ENCODE data around the gene PPP1R1C.

The PPP1R1C gene

DNA sequence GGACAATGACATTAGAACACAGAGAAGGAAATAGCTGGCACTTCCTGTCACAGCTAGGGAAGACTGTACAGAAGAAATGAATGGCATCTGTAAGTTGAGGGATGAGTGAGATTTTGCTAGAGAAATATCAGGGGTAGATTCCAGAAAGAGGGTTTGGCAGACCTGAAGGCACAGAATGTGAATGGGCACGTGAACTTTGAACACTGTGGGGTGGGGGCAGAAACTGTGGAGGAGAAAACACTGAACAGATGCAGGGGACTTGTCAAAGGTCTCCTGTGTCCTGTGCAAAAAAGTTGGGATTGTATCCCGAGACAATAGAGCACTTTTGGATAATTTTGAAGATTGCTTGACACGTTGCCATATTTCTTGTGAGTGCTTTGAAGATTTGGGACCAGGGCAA lies 88.0 kb downstream of the PPP1R1C start:
- H3K4me1 ChIP-seq (ENCODE audit: control insufficient read depth in 2 of 2, insufficient read depth in 2 of 2, low read length in 2 of 2), result peaks cover 4 to 8% of the 10 kb centered on the region in 2 donors
- H3K4me3 ChIP-seq (ENCODE audit: low read length in 2 of 2), result no peak overlapping the region
- no peaks in the 10 kb centered on the region for H3K27me3 ChIP-seq (ENCODE audit: control insufficient read depth in 2 of 2, insufficient read depth in 2 of 2, low read length in 2 of 2)
- no peaks in the 10 kb centered on the region for H3K9me3 ChIP-seq (ENCODE audit: control insufficient read depth in 2 of 2, low read length in 2 of 2)
- no peak overlapping the region for H3K27ac ChIP-seq (ENCODE audit: low read depth in 2 of 2, low read length in 2 of 2)
- H3K36me3 ChIP-seq (ENCODE audit: control insufficient read depth in 2 of 2, insufficient read depth in 2 of 2, low read length in 2 of 2), result no peaks in the 10 kb centered on the region
- H3K9ac ChIP-seq (ENCODE audit: low read depth in 1 of 2, low read length in 2 of 2), result no peak overlapping the region

DNA sequence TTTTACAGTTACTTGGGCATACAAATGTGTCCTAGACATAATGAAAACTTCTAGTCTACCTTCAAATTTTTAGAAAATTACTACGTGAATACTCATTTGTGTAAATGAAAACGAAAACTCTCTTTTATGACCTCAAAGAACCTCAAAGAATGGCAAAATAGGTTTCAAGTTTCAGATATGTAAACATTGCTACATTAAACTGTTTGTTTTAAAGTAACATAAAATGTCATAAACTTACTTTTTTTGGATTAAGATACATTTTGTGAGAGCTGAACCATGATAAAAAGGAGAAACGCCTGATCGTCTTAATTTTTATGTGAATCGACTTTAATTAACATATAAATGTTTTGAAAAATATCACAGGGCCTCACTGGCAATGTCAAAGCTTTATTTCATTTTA lies 91.4 kb downstream of the PPP1R1C start:
- Histone ChIP-seq H3K27ac (ENCODE audit: low read depth in 2 of 2, low read length in 2 of 2) (no peak overlapping the region), H3K4me1 (ENCODE audit: control insufficient read depth in 2 of 2, insufficient read depth in 2 of 2, low read length in 2 of 2) (peaks cover 4 to 8% of the 10 kb centered on the region in 2 donors), H3K27me3 (ENCODE audit: control insufficient read depth in 2 of 2, insufficient read depth in 2 of 2, low read length in 2 of 2) (no peaks in the 10 kb centered on the region), H3K9me3 (ENCODE audit: control insufficient read depth in 2 of 2, low read length in 2 of 2) (no peaks in the 10 kb centered on the region), H3K4me3 (ENCODE audit: low read length in 2 of 2) (no peak overlapping the region), H3K36me3 (ENCODE audit: control insufficient read depth in 2 of 2, insufficient read depth in 2 of 2, low read length in 2 of 2) (no peaks in the 10 kb centered on the region), H3K9ac (ENCODE audit: low read depth in 1 of 2, low read length in 2 of 2) (no peak overlapping the region)

- Histone ChIP-seq H3K27ac (ENCODE audit: low read depth in 2 of 2, low read length in 2 of 2) (no peak overlapping the region), H3K4me3 (ENCODE audit: low read length in 2 of 2) (no peak overlapping the region), H3K9ac (ENCODE audit: low read depth in 1 of 2, low read length in 2 of 2) (no peak overlapping the region), H3K36me3 (ENCODE audit: control insufficient read depth in 2 of 2, insufficient read depth in 2 of 2, low read length in 2 of 2) (no peaks in the 10 kb centered on the region), H3K27me3 (ENCODE audit: control insufficient read depth in 2 of 2, insufficient read depth in 2 of 2, low read length in 2 of 2) (no peaks in the 10 kb centered on the region), H3K9me3 (ENCODE audit: control insufficient read depth in 2 of 2, low read length in 2 of 2) (no peaks in the 10 kb centered on the region), H3K4me1 (ENCODE audit: control insufficient read depth in 2 of 2, insufficient read depth in 2 of 2, low read length in 2 of 2) (peaks cover 4 to 8% of the 10 kb centered on the region in 2 donors)
These were observed 91.9 kb downstream of the PPP1R1C start for GRCh38 chr2:182077448-182078142.

- H3K36me3 ChIP-seq (ENCODE audit: control insufficient read depth in 2 of 2, insufficient read depth in 2 of 2, low read length in 2 of 2), result no peaks in the 10 kb centered on the region
- no peaks in the 10 kb centered on the region for H3K9me3 ChIP-seq (ENCODE audit: control insufficient read depth in 2 of 2, low read length in 2 of 2)
- H3K27me3 ChIP-seq (ENCODE audit: control insufficient read depth in 2 of 2, insufficient read depth in 2 of 2, low read length in 2 of 2), result no peaks in the 10 kb centered on the region
- peaks cover 4 to 8% of the 10 kb centered on the region in 2 donors for H3K4me1 ChIP-seq (ENCODE audit: control insufficient read depth in 2 of 2, insufficient read depth in 2 of 2, low read length in 2 of 2)
- H3K4me3 ChIP-seq (ENCODE audit: low read length in 2 of 2), result no peak overlapping the region
- no peak overlapping the region for H3K27ac ChIP-seq (ENCODE audit: low read depth in 2 of 2, low read length in 2 of 2)
- H3K9ac ChIP-seq (ENCODE audit: low read depth in 1 of 2, low read length in 2 of 2), result no peak overlapping the region
These were observed 93.4 kb downstream of the PPP1R1C start for GRCh38 chr2:182078988-182079602.

GRCh38 chr2:182080493-182080892 lies 94.8 kb downstream of the PPP1R1C start:
- Histone ChIP-seq H3K9me3 (ENCODE audit: control insufficient read depth in 2 of 2, low read length in 2 of 2) (no peaks in the 10 kb centered on the region), H3K27ac (ENCODE audit: low read depth in 2 of 2, low read length in 2 of 2) (no peak overlapping the region), H3K4me1 (ENCODE audit: control insufficient read depth in 2 of 2, insufficient read depth in 2 of 2, low read length in 2 of 2) (peaks cover 4 to 8% of the 10 kb centered on the region in 2 donors), H3K9ac (ENCODE audit: low read depth in 1 of 2, low read length in 2 of 2) (no peak overlapping the region), H3K36me3 (ENCODE audit: control insufficient read depth in 2 of 2, insufficient read depth in 2 of 2, low read length in 2 of 2) (no peaks in the 10 kb centered on the region), H3K27me3 (ENCODE audit: control insufficient read depth in 2 of 2, insufficient read depth in 2 of 2, low read length in 2 of 2) (no peaks in the 10 kb centered on the region), H3K4me3 (ENCODE audit: low read length in 2 of 2) (no peak overlapping the region)

DNA sequence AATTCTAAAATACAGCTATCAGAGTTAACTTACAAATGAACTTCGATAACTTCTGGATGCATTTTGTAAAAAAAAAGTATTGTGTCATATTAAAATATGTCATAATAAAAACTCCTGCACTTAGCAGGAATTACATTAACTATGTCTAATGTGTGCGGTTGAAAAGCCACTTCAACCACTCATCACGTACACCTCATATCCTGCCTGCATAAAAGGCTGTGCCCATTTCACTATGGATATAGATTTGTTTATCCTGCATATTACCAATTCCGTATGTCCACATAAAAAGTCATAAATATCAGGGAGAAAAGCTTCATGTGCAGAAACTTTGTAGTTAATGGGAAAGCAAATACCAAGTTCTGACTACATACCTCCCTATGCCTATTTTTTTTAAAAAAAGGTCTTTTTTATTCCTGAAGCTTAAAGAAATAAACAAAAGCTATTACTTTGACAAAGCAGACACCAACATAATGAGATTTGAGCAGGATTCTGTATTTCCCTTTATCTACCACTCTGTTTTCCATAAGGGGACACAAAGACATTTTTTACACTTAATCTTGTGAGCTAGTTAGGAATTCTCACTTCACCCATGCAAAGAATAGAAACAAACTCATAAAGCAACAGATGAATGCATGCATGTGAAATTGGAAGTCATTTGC lies 96.1 kb downstream of the PPP1R1C start:
- Histone ChIP-seq H3K9ac (ENCODE audit: low read depth in 1 of 2, low read length in 2 of 2) (no peak overlapping the region), H3K27ac (ENCODE audit: low read depth in 2 of 2, low read length in 2 of 2) (no peak overlapping the region), H3K4me3 (ENCODE audit: low read length in 2 of 2) (no peak overlapping the region), H3K4me1 (ENCODE audit: control insufficient read depth in 2 of 2, insufficient read depth in 2 of 2, low read length in 2 of 2) (peaks cover 4 to 8% of the 10 kb centered on the region in 2 donors), H3K9me3 (ENCODE audit: control insufficient read depth in 2 of 2, low read length in 2 of 2) (no peaks in the 10 kb centered on the region), H3K36me3 (ENCODE audit: control insufficient read depth in 2 of 2, insufficient read depth in 2 of 2, low read length in 2 of 2) (no peaks in the 10 kb centered on the region), H3K27me3 (ENCODE audit: control insufficient read depth in 2 of 2, insufficient read depth in 2 of 2, low read length in 2 of 2) (no peaks in the 10 kb centered on the region)

- Histone ChIP-seq H3K36me3 (ENCODE audit: control insufficient read depth in 2 of 2, insufficient read depth in 2 of 2, low read length in 2 of 2) (no peaks in the 10 kb centered on the region), H3K4me1 (ENCODE audit: control insufficient read depth in 2 of 2, insufficient read depth in 2 of 2, low read length in 2 of 2) (no peaks in the 10 kb centered on the region), H3K9me3 (ENCODE audit: control insufficient read depth in 2 of 2, low read length in 2 of 2) (no peaks in the 10 kb centered on the region), H3K27ac (ENCODE audit: low read depth in 2 of 2, low read length in 2 of 2) (no peak overlapping the region), H3K4me3 (ENCODE audit: low read length in 2 of 2) (no peak overlapping the region), H3K9ac (ENCODE audit: low read depth in 1 of 2, low read length in 2 of 2) (no peak overlapping the region), H3K27me3 (ENCODE audit: control insufficient read depth in 2 of 2, insufficient read depth in 2 of 2, low read length in 2 of 2) (no peaks in the 10 kb centered on the region)
These were observed 103.1 kb downstream of the PPP1R1C start for GRCh38 chr2:182088681-182089320.

DNA sequence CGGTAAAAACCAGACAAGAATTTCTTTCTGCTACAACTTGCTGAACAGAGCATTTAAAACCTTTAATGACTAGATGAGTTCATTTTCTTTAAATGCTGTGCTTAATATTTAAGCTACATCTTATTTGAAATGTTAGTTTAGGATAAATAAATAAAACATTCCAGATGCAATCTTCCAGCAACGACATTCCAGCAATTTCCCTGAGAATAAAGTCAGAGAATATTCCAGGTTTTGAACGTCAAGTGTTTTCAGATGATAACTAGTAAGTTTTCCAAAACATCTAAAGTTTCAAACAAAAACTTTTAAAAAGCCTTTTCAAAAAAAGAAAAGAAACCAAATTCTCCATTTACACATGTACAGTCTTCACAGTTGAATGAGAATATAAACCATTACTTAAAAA lies 104.8 kb downstream of the PPP1R1C start:
- no peaks in the 10 kb centered on the region for H3K9me3 ChIP-seq (ENCODE audit: control insufficient read depth in 2 of 2, low read length in 2 of 2)
- no peak overlapping the region for H3K4me3 ChIP-seq (ENCODE audit: low read length in 2 of 2)
- H3K27me3 ChIP-seq (ENCODE audit: control insufficient read depth in 2 of 2, insufficient read depth in 2 of 2, low read length in 2 of 2), result no peaks in the 10 kb centered on the region
- H3K4me1 ChIP-seq (ENCODE audit: control insufficient read depth in 2 of 2, insufficient read depth in 2 of 2, low read length in 2 of 2), result no peaks in the 10 kb centered on the region
- no peaks in the 10 kb centered on the region for H3K36me3 ChIP-seq (ENCODE audit: control insufficient read depth in 2 of 2, insufficient read depth in 2 of 2, low read length in 2 of 2)
- no peak overlapping the region for H3K27ac ChIP-seq (ENCODE audit: low read depth in 2 of 2, low read length in 2 of 2)
- no peak overlapping the region for H3K9ac ChIP-seq (ENCODE audit: low read depth in 1 of 2, low read length in 2 of 2)

GRCh38 chr2:182097571-182098164 lies 112.0 kb downstream of the PPP1R1C start:
- Histone ChIP-seq H3K27ac (ENCODE audit: low read depth in 2 of 2, low read length in 2 of 2) (no peak overlapping the region), H3K36me3 (ENCODE audit: control insufficient read depth in 2 of 2, insufficient read depth in 2 of 2, low read length in 2 of 2) (no peaks in the 10 kb centered on the region), H3K27me3 (ENCODE audit: control insufficient read depth in 2 of 2, insufficient read depth in 2 of 2, low read length in 2 of 2) (no peaks in the 10 kb centered on the region), H3K4me3 (ENCODE audit: low read length in 2 of 2) (no peak overlapping the region), H3K9ac (ENCODE audit: low read depth in 1 of 2, low read length in 2 of 2) (no peak overlapping the region), H3K4me1 (ENCODE audit: control insufficient read depth in 2 of 2, insufficient read depth in 2 of 2, low read length in 2 of 2) (peaks cover 0 to 14% of the 10 kb centered on the region in 2 donors), H3K9me3 (ENCODE audit: control insufficient read depth in 2 of 2, low read length in 2 of 2) (no peaks in the 10 kb centered on the region)

- Histone ChIP-seq H3K36me3 (ENCODE audit: control insufficient read depth in 2 of 2, insufficient read depth in 2 of 2, low read length in 2 of 2) (no peaks in the 10 kb centered on the region), H3K27me3 (ENCODE audit: control insufficient read depth in 2 of 2, insufficient read depth in 2 of 2, low read length in 2 of 2) (no peaks in the 10 kb centered on the region), H3K4me1 (ENCODE audit: control insufficient read depth in 2 of 2, insufficient read depth in 2 of 2, low read length in 2 of 2) (peaks cover 0 to 14% of the 10 kb centered on the region in 2 donors), H3K4me3 (ENCODE audit: low read length in 2 of 2) (no peak overlapping the region), H3K9me3 (ENCODE audit: control insufficient read depth in 2 of 2, low read length in 2 of 2) (no peaks in the 10 kb centered on the region), H3K9ac (ENCODE audit: low read depth in 1 of 2, low read length in 2 of 2) (no peak overlapping the region), H3K27ac (ENCODE audit: low read depth in 2 of 2, low read length in 2 of 2) (no peak overlapping the region)
These were observed 113.0 kb downstream of the PPP1R1C start for GRCh38 chr2:182098648-182099047.
